HepG2 (cell line): ENCODE data around the gene RIPOR1. TPM values are rescaled to one million over a fixed set of nuclear protein-coding genes. Genes with fewer than 3 reads are reported as not detected.
A peak's percentile ranks its signal among the peaks of the same experiment; 100 is the strongest.

Source experiments
- ARHGAP35 ChIP-seq: sonication (generic); formaldehyde crosslinking; IDR thresholded peaks from 2 replicates; pipeline ENCODE4 v1.9.0; 2022; ENCODE audit warnings: mild to moderate bottlenecking, inconsistent platforms, moderate library complexity, missing genetic modification reagents, borderline replicate concordance
- CENPX ChIP-seq: sonication (generic); formaldehyde crosslinking; IDR thresholded peaks from 2 replicates; pipeline ENCODE4 v1.9.0; 2021; ENCODE audit warnings: mild to moderate bottlenecking, missing genetic modification reagents, moderate library complexity
- CREM ChIP-seq, 2 experiments: sonication (generic) in 1 of 2; formaldehyde crosslinking in 1 of 2; IDR thresholded peaks; 2 replicates each; pipeline versions ENCODE4 v1.4.0 to v1.6.1; 2016 to 2020; ENCODE audit warnings: antibody characterized with exemption in 1 of 2, mild to moderate bottlenecking in 1 of 2, missing genetic modification reagents in 1 of 2
- GATAD1 ChIP-seq: IDR thresholded peaks from 2 replicates; pipeline ENCODE4 v1.6.1; 2016; ENCODE audit warnings: missing genetic modification reagents, missing compliant biosample characterization
- HOMEZ ChIP-seq: IDR thresholded peaks from 2 replicates; pipeline ENCODE4 v1.6.1; 2016; ENCODE audit warnings: low read depth
- HOXA3 ChIP-seq: sonication (generic); formaldehyde crosslinking; IDR thresholded peaks from 2 replicates; pipeline ENCODE4 v1.5.0; 2020; ENCODE audit warnings: missing genetic modification reagents
- HOXA7 ChIP-seq: sonication (generic); formaldehyde crosslinking; IDR thresholded peaks from 2 replicates; pipeline ENCODE4 v1.8.1; 2022; ENCODE audit warnings: mild to moderate bottlenecking, missing genetic modification reagents, moderate library complexity
- MEIS2 ChIP-seq: sonication (generic); formaldehyde crosslinking; IDR thresholded peaks from 2 replicates; pipeline ENCODE4 v1.9.0; 2021; ENCODE audit warnings: mild to moderate bottlenecking, missing genetic modification reagents
- NCOA5 ChIP-seq: sonication (generic); formaldehyde crosslinking; IDR thresholded peaks from 2 replicates; pipeline ENCODE4 v1.4.0; 2020; ENCODE audit warnings: missing genetic modification reagents
- NFE2L2 ChIP-seq: fragments of 150-350 bp; IDR thresholded peaks from 2 replicates; pipeline ENCODE4 v1.6.1; 2014; ENCODE audit warnings: low read length
- NR2F1 ChIP-seq, 2 experiments: fragments of 450-650 bp in 1 of 2; formaldehyde crosslinking in 1 of 2; IDR thresholded peaks; 2 replicates each; pipeline versions ENCODE4 v1.5.0 to v1.6.1; 2016 to 2020; ENCODE audit warnings: mild to moderate bottlenecking in 1 of 2, missing compliant biosample characterization in 1 of 2, missing genetic modification reagents in 1 of 2, moderate library complexity in 1 of 2
- PLRG1 ChIP-seq: fragments of 450-650 bp; conservative IDR thresholded peaks from 2 replicates; pipeline ENCODE4 v1.6.1; 2016
- SALL2 ChIP-seq: sonication (generic); formaldehyde crosslinking; IDR thresholded peaks from 2 replicates; pipeline ENCODE4 v1.8.1; 2023; ENCODE audit warnings: mild to moderate bottlenecking, missing genetic modification reagents, inconsistent platforms
- SMAD1 ChIP-seq: sonication (generic); formaldehyde crosslinking; IDR thresholded peaks from 2 replicates; pipeline ENCODE4 v1.4.0; 2020; ENCODE audit warnings: missing genetic modification reagents, low read depth, mild to moderate bottlenecking, borderline replicate concordance
- SMYD3 ChIP-seq: sonication (generic); formaldehyde crosslinking; IDR thresholded peaks from 2 replicates; pipeline ENCODE4 v1.8.1; 2023; ENCODE audit warnings: mild to moderate bottlenecking, missing genetic modification reagents
- SP1 ChIP-seq, 2 experiments: fragments of 450-650 bp in 1 of 2; sonication (generic) in 1 of 2; formaldehyde crosslinking in 1 of 2; IDR thresholded peaks; 2 replicates each; pipeline versions ENCODE4 v1.4.0 to v1.6.1; 2016 to 2020; ENCODE audit warnings: missing genetic modification reagents in 1 of 2
- STAT5B ChIP-seq: sonication (generic); formaldehyde crosslinking; IDR thresholded peaks from 2 replicates; pipeline ENCODE4 v1.4.0; 2020; ENCODE audit warnings: missing genetic modification reagents
- TAF15 ChIP-seq: fragments of 200-400 bp; formaldehyde crosslinking; IDR thresholded peaks from one replicate; pipeline ENCODE4 v1.6.1; 2018; ENCODE audit warnings: mild to moderate bottlenecking, low read depth, low read length; ENCODE audit not compliant: poor library complexity, severe bottlenecking
- ZMYM3 ChIP-seq: sonication (generic); formaldehyde crosslinking; IDR thresholded peaks from 2 replicates; pipeline ENCODE4 v1.5.1; 2020; ENCODE audit warnings: mild to moderate bottlenecking, missing genetic modification reagents
- ZNF34 ChIP-seq: sonication (generic); formaldehyde crosslinking; IDR thresholded peaks from 2 replicates; pipeline ENCODE4 v1.4.0; 2020; ENCODE audit warnings: mild to moderate bottlenecking, missing genetic modification reagents, borderline replicate concordance
- ZNF354B ChIP-seq: sonication (generic); formaldehyde crosslinking; IDR thresholded peaks from 2 replicates; pipeline ENCODE4 v1.8.0; 2022; ENCODE audit warnings: mild to moderate bottlenecking, missing genetic modification reagents
- ZNF644 ChIP-seq: IDR thresholded peaks from 2 replicates; pipeline ENCODE4 v1.6.1; 2016; ENCODE audit warnings: low read depth
- ZNF670 ChIP-seq: sonication (generic); formaldehyde crosslinking; IDR thresholded peaks from 2 replicates; pipeline ENCODE4 v1.8.0; 2022; ENCODE audit warnings: mild to moderate bottlenecking, missing genetic modification reagents, borderline replicate concordance
- ZNF687 ChIP-seq: sonication (generic); formaldehyde crosslinking; IDR thresholded peaks from 2 replicates; pipeline ENCODE4 v1.5.1; 2020; ENCODE audit warnings: mild to moderate bottlenecking, missing genetic modification reagents, moderate library complexity
- ZNF766 ChIP-seq: sonication (generic); formaldehyde crosslinking; IDR thresholded peaks from 2 replicates; pipeline ENCODE4 v1.5.0; 2020; ENCODE audit warnings: missing genetic modification reagents, borderline replicate concordance
- ZSCAN22 ChIP-seq: sonication (generic); formaldehyde crosslinking; IDR thresholded peaks from 2 replicates; pipeline ENCODE4 v1.4.0; 2020; ENCODE audit warnings: mild to moderate bottlenecking, missing genetic modification reagents
- polyA plus RNA-seq, 8 experiments: library from polyadenylated mRNA; depleted of rRNA in 3 of 8; stranded (reverse) in 7 of 8; unstranded in 1 of 8; fragments of >200 nt; fragmentation: Illumina TruSeq in 4 of 8; extraction: Trizol in 4 of 8; gene quantifications; 2 replicates each; pipeline versions ENCODE4 v1.2.1 to v1.2.3, GENCODE V29; 2011 to 2016; ENCODE audit warnings: low read depth in 4 of 8, missing spikeins in 1 of 8, mixed read lengths in 1 of 8; ENCODE audit not compliant: insufficient read depth in 1 of 8
- total RNA-seq, 5 experiments: library from RNA; depleted of rRNA; stranded (reverse); fragments of >200 nt; fragmentation: Illumina TruSeq; extraction: Trizol; gene quantifications; 2 replicates each; pipeline ENCODE4 v1.2.3, GENCODE V29; 2016; ENCODE audit warnings: low read depth in 1 of 5

RIPOR1 gene
- total and polyA plus RNA-seq, 2 of the 13 experiments (the other 11 are each of a cell fraction or from before 2014, with no cell fraction given): 4.6 to 8.1 TPM

- TF ChIP-seq HOXA7 (CRISPR knock-in tag): no peak
- TF ChIP-seq ZNF670 (CRISPR knock-in tag): peak; percentile 80; the same call in 1 of the 2 replicates
- TF ChIP-seq SP1 (IDR thresholded peaks at IDR 0.05): no peak
- peak; percentile 99 for TF ChIP-seq SP1 (CRISPR knock-in tag; IDR thresholded peaks at IDR 0.05)
- TF ChIP-seq MEIS2 (CRISPR knock-in tag): peak; percentile 95
- no peak for TF ChIP-seq NFE2L2
- TF ChIP-seq NCOA5 (CRISPR knock-in tag): no peak
- TF ChIP-seq ZNF766 (CRISPR knock-in tag): no peak
- peak; percentile 80; the same call in 1 of the 2 replicates for TF ChIP-seq ARHGAP35 (CRISPR knock-in tag)
- TF ChIP-seq ZNF687 (CRISPR knock-in tag): peak; percentile 95
- TF ChIP-seq HOMEZ (CRISPR knock-in tag): no peak
- no peak for TF ChIP-seq ZNF34 (CRISPR knock-in tag)
- peak; percentile 74 for TF ChIP-seq TAF15
- TF ChIP-seq ZNF644 (CRISPR knock-in tag): no peak
- peak; percentile 92 for TF ChIP-seq HOXA3 (CRISPR knock-in tag)
- no peak for TF ChIP-seq CENPX
- no peak for TF ChIP-seq NR2F1 (CRISPR knock-in tag; IDR thresholded peaks at IDR 0.05)
- TF ChIP-seq SMAD1 (CRISPR knock-in tag): peak; percentile 86
- peak; percentile 85; the same call in 1 of the 2 replicates for TF ChIP-seq SMYD3
- 0 out of 2 replicates have a peak, but pooled peaks have one; percentile 24 for TF ChIP-seq STAT5B (CRISPR knock-in tag)
- TF ChIP-seq ZMYM3 (CRISPR knock-in tag): no peak
- TF ChIP-seq GATAD1 (CRISPR knock-in tag): peak; percentile 99
- no peak; the same call in 1 of the 2 replicates for TF ChIP-seq ZSCAN22 (CRISPR knock-in tag)
- TF ChIP-seq ZNF354B (CRISPR knock-in tag): 0 out of 2 replicates have a peak, but pooled peaks have one; percentile 90
- TF ChIP-seq PLRG1: no peak
- TF ChIP-seq CREM (IDR thresholded peaks at IDR 0.05): peak; percentile 64
- TF ChIP-seq CREM (CRISPR knock-in tag; IDR thresholded peaks at IDR 0.05): peak; percentile 30; the same call in 1 of the 2 replicates
- peak; percentile 90; the same call in 1 of the 2 replicates for TF ChIP-seq SALL2
These were observed 47.6 kb upstream of the RIPOR1 start, which contains the start of gene ATP6V0D1 (continued) for GRCh38 chr16:67480833-67481560.
